Measurements from ENCODE around the gene EPB41L4A. TPM values are rescaled to one million over a fixed set of nuclear protein-coding genes. Genes with fewer than 3 reads are reported as not detected.

The EPB41L4A gene
- total RNA-seq, 2 donors from 2014 or later = 9.7 to 12.2 TPM

DNA sequence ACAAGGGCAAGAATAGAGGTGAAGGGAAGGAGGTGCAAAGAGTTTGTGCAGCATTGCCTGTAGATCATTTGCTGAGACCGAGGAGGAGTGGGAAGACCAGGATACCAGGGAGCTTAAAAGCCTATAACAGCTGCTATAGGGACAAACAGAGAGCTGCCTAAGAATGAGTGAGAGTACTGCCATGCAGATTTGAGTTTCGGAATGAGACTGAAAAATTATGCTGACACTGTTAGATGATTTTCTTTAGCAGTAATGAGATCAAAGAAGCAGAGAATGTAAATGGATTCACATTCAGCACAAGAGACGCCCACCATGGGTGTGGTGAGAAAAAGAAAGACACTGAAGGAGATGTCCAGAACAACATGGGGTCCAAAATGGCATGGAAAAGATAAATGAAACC, 69.7 kb downstream of the EPB41L4A start:
- TF ChIP-seq, protein P1, sequence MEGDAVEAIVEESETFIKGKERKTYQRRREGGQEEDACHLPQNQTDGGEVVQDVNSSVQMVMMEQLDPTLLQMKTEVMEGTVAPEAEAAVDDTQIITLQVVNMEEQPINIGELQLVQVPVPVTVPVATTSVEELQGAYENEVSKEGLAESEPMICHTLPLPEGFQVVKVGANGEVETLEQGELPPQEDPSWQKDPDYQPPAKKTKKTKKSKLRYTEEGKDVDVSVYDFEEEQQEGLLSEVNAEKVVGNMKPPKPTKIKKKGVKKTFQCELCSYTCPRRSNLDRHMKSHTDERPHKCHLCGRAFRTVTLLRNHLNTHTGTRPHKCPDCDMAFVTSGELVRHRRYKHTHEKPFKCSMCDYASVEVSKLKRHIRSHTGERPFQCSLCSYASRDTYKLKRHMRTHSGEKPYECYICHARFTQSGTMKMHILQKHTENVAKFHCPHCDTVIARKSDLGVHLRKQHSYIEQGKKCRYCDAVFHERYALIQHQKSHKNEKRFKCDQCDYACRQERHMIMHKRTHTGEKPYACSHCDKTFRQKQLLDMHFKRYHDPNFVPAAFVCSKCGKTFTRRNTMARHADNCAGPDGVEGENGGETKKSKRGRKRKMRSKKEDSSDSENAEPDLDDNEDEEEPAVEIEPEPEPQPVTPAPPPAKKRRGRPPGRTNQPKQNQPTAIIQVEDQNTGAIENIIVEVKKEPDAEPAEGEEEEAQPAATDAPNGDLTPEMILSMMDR (IDR thresholded peaks at IDR 0.05) = no peak
- Histone ChIP-seq H3K9me3 (no peaks in the 10 kb centered on the region), H3K4me3 (no peak overlapping the region), H3K27me3 (replicated peaks; ENCODE audit: insufficient read depth) (no peaks in the 10 kb centered on the region), H3K36me3 (no peaks in the 10 kb centered on the region), H3K4me1 (ENCODE audit: control insufficient read depth in 1 of 2, low read depth in 2 of 2) (peaks cover 0 to 14% of the 10 kb centered on the region in 2 donors), H3K27ac (no peak overlapping the region)
- DNase-seq (ENCODE audit: low spot score) = no peak
- ATAC-seq (ENCODE audit: insufficient number of reproducible peaks, low FRiP score, low read depth) = no peak

DNA sequence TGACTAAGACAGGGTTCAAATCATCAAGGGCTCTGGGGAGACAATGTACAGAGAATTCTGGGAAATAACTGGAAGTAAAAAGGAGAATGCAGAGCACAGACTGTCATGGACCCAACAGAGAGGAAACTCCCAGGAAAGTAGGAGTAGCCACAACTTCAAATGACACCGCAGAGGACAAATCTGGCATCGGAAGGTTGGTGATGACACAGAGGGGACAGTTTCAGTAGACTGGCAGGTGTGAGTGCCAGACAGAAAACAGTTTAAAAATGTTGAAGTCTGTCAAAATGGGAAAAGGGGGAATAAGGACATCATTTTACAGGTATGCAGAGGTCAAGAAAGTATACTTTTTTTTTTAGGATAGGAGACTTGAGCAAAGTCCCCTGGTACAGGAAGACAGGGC, 70.2 kb downstream of the EPB41L4A start:
- H3K27me3 ChIP-seq (replicated peaks; ENCODE audit: insufficient read depth) = no peaks in the 10 kb centered on the region
- ATAC-seq (ENCODE audit: insufficient number of reproducible peaks, low FRiP score, low read depth) (peak; percentile 8), DNase-seq (ENCODE audit: low spot score) (no peak)
- no peak overlapping the region for H3K4me3 ChIP-seq
- no peaks in the 10 kb centered on the region for H3K36me3 ChIP-seq
- H3K4me1 ChIP-seq (ENCODE audit: control insufficient read depth in 1 of 2, low read depth in 2 of 2) = peaks cover 0 to 14% of the 10 kb centered on the region in 2 donors
- no peak overlapping the region for H3K27ac ChIP-seq
- no peaks in the 10 kb centered on the region for H3K9me3 ChIP-seq
- TF ChIP-seq, protein P1 (IDR thresholded peaks at IDR 0.05) = no peak

DNA sequence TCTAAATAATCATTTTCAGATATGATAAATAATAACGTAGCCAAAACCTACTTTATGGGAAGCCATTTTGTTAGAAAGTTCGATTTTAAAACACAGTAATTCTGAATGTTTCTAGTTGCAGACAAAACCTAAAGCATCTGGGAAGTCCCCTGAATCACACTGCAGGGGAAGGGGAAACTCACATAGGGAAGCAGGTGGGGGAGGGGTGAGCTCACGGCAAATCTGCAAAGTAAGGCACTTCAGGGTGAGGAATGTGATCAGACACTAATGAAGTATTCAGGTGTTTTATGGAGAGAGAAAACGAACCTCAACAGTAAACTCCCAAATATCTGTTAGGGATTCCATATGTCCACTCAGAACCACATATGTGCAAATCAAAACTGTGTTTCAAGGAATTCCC, 70.7 kb downstream of the EPB41L4A start:
- no peak overlapping the region for H3K27ac ChIP-seq
- H3K4me1 ChIP-seq (ENCODE audit: control insufficient read depth in 1 of 2, low read depth in 2 of 2) = peaks cover 0 to 14% of the 10 kb centered on the region in 2 donors
- TF ChIP-seq, protein P1 (IDR thresholded peaks at IDR 0.05) = no peak
- DNase-seq (ENCODE audit: low spot score) = no peak
- no peak overlapping the region for H3K4me3 ChIP-seq
- no peak for ATAC-seq (ENCODE audit: insufficient number of reproducible peaks, low FRiP score, low read depth)
- no peaks in the 10 kb centered on the region for H3K9me3 ChIP-seq
- no peaks in the 10 kb centered on the region for H3K36me3 ChIP-seq
- no peaks in the 10 kb centered on the region for H3K27me3 ChIP-seq (replicated peaks; ENCODE audit: insufficient read depth)

DNA sequence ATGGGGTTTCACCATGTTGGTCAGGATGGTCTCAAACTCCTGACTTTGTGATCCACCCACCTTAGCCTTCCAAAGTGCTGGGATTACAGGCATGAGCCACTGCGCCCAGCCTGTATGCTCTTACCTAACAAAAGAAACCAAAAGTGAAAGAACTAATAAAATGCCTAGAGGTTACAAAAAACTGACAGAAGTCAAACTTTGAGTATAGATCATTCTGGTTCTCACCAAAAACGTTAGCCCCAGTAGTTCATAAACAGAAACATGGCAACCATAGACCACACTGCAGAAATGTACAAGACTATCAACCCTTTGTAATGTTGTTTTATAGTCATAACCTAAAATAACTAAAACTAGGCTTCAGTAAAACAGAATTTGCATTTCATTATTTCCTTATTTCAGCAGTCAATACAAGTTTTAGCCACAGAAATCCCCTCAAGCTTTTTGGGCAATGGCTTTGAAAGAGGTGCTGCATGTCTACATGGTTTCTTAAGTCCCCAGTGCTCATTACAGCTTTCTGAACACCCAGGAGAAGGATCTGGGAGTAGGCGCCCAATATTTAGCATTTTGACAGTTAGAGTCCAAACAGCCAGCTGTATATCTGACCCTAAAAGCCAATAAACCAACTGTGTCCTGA, 72.5 kb downstream of the EPB41L4A start:
- no peaks in the 10 kb centered on the region for H3K36me3 ChIP-seq
- H3K4me3 ChIP-seq = no peak overlapping the region
- H3K4me1 ChIP-seq (ENCODE audit: control insufficient read depth in 1 of 2, low read depth in 2 of 2) = peaks cover 0 to 10% of the 10 kb centered on the region in 2 donors
- H3K27me3 ChIP-seq (replicated peaks; ENCODE audit: insufficient read depth) = no peaks in the 10 kb centered on the region
- H3K27ac ChIP-seq = no peak overlapping the region
- TF ChIP-seq, protein P1 (IDR thresholded peaks at IDR 0.05) = no peak
- DNase-seq (ENCODE audit: low spot score) (no peak), ATAC-seq (ENCODE audit: insufficient number of reproducible peaks, low FRiP score, low read depth) (no peak)
- H3K9me3 ChIP-seq = no peaks in the 10 kb centered on the region

DNA sequence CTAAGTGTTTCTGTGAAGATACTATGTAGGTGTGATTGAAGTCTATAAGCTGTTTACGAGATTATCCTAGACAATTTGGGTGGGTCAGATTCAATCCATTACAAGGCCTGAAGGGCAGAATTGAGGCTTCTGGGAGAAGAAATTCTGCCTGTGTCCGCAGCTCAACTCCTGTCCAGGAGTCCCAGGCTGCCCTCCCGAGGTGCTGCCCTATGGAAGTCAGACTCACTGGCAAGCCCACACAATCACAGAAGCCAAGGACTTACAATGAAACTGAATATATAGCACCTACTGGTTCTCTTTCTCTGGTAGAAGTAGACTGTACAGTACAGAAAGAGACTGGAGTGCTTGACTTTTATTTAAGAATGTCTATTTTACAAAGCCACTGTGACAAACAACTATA, 74.5 kb downstream of the EPB41L4A start:
- ATAC-seq (ENCODE audit: insufficient number of reproducible peaks, low FRiP score, low read depth) (no peak), DNase-seq (ENCODE audit: low spot score) (no peak)
- Histone ChIP-seq H3K9me3 (no peaks in the 10 kb centered on the region), H3K27ac (no peak overlapping the region), H3K36me3 (no peaks in the 10 kb centered on the region), H3K4me3 (no peak overlapping the region), H3K4me1 (ENCODE audit: control insufficient read depth in 1 of 2, low read depth in 2 of 2) (no peaks in the 10 kb centered on the region), H3K27me3 (replicated peaks; ENCODE audit: insufficient read depth) (no peaks in the 10 kb centered on the region)
- TF ChIP-seq, protein P1 (IDR thresholded peaks at IDR 0.05) = no peak

Measured in thoracic aorta (tissue), 2 donors.